ENCODE measurements around the gene KIF21A.
"Not testable (repeated sequence)": the region's sequence is repeated elsewhere in the genome, so short reads cannot be mapped to it uniquely, and the experiment has no call there.

The KIF21A gene

GRCh38 chr12:39341761-39342160 is 101.2 kb downstream of the KIF21A start:
- no peak for DNase-seq (ENCODE audit: low spot score)

- DNase-seq (ENCODE audit: low spot score) = no peak
Observed at GRCh38 chr12:39341179-39341578, 101.7 kb downstream of the KIF21A start.

GRCh38 chr12:39332661-39333175 is 110.2 kb downstream of the KIF21A start:
- no peak for DNase-seq (ENCODE audit: low spot score)

GRCh38 chr12:39331539-39332261 is 111.2 kb downstream of the KIF21A start:
- DNase-seq (ENCODE audit: low spot score) = peak; percentile 5

GRCh38 chr12:39329876-39330275 is 113.0 kb downstream of the KIF21A start:
- DNase-seq (ENCODE audit: low spot score) = no peak

GRCh38 chr12:39329018-39329417 is 113.9 kb downstream of the KIF21A start:
- DNase-seq (ENCODE audit: low spot score) = no peak

- DNase-seq (ENCODE audit: low spot score) = no peak
Observed at GRCh38 chr12:39327965-39328364, 115.0 kb downstream of the KIF21A start.

GRCh38 chr12:39327510-39327909 is 115.4 kb downstream of the KIF21A start:
- DNase-seq (ENCODE audit: low spot score) = no peak

- DNase-seq (ENCODE audit: low spot score) = no peak
Observed at GRCh38 chr12:39319180-39319579, 123.7 kb downstream of the KIF21A start.

- DNase-seq (ENCODE audit: low spot score) = no peak
Observed at GRCh38 chr12:39314547-39314946, 128.4 kb downstream of the KIF21A start.

- DNase-seq (ENCODE audit: low spot score) = no peak
Observed at GRCh38 chr12:39309516-39309915, 133.4 kb downstream of the KIF21A start.

GRCh38 chr12:39301422-39301821 is 141.5 kb downstream of the KIF21A start:
- no peak for DNase-seq (ENCODE audit: low spot score)

GRCh38 chr12:39300799-39301198 is 142.1 kb downstream of the KIF21A start:
- no peak for DNase-seq (ENCODE audit: low spot score)

- no peak for DNase-seq (ENCODE audit: low spot score)
Observed at GRCh38 chr12:39297891-39298290, 145.0 kb downstream of the KIF21A start.

GRCh38 chr12:39296496-39296895 is 146.4 kb downstream of the KIF21A start:
- DNase-seq (ENCODE audit: low spot score) = no peak

- not testable (repeated sequence) for DNase-seq (ENCODE audit: low spot score)
Observed at GRCh38 chr12:39295593-39295992, 147.3 kb downstream of the KIF21A start.

GRCh38 chr12:39294715-39295114 is 148.2 kb downstream of the KIF21A start:
- no peak for DNase-seq (ENCODE audit: low spot score)

- DNase-seq (ENCODE audit: low spot score) = no peak
Observed at GRCh38 chr12:39292125-39292630, 150.7 kb downstream of the KIF21A start.

- no peak for DNase-seq (ENCODE audit: low spot score)
Observed at GRCh38 chr12:39287817-39288216, 155.1 kb downstream of the KIF21A start.

- no peak for DNase-seq (ENCODE audit: low spot score)
Observed at GRCh38 chr12:39287409-39287808, 155.5 kb downstream of the KIF21A start.

GRCh38 chr12:39278426-39278825 is 164.5 kb downstream of the KIF21A start:
- DNase-seq (ENCODE audit: low spot score) = no peak

- no peak for DNase-seq (ENCODE audit: low spot score)
Observed at GRCh38 chr12:39277416-39277815, 165.5 kb downstream of the KIF21A start.

- DNase-seq (ENCODE audit: low spot score) = no peak
Observed at GRCh38 chr12:39275846-39276245, 167.1 kb downstream of the KIF21A start.
